Amniotic epithelial cell (primary cell): ENCODE results near the gene ACBD4.

Experiments used
- DNase-seq: peaks from one replicate; pipeline ENCODE4 v3.0.0-alpha.2; 2010; ENCODE audit warnings: low read depth

The ACBD4 gene

GRCh38 chr17:45155483-45155882 lies 20.0 kb downstream of the ACBD4 start:
- no peak for DNase-seq

- DNase-seq, result no peak
Observed at GRCh38 chr17:45156242-45156641, 20.8 kb downstream of the ACBD4 start.

- DNase-seq, result peak; percentile 63
Observed at GRCh38 chr17:45160447-45161287, 25.2 kb downstream of the ACBD4 start.

- DNase-seq, result peak; percentile 100
Observed at GRCh38 chr17:45161288-45162024, 26.0 kb downstream of the ACBD4 start, which contains the start of gene HEXIM2. TSS of gene HEXIM2 (plus strand) at chr17:45161875. CDS start at chr17:45162794, 919 bp downstream.

- DNase-seq, result no peak
Observed at GRCh38 chr17:45162025-45162687, 26.7 kb downstream of the ACBD4 start.

GRCh38 chr17:45164734-45165269 lies 29.3 kb downstream of the ACBD4 start:
- DNase-seq, result no peak

- no peak for DNase-seq
Observed at GRCh38 chr17:45168991-45169752, 33.7 kb downstream of the ACBD4 start.

GRCh38 chr17:45170280-45170930 lies 34.9 kb downstream of the ACBD4 start:
- DNase-seq, result no peak

GRCh38 chr17:45170931-45171337 lies 35.4 kb downstream of the ACBD4 start:
- DNase-seq, result peak; percentile 77

- no peak for DNase-seq
Observed at GRCh38 chr17:45171338-45172231, 36.1 kb downstream of the ACBD4 start.

GRCh38 chr17:45172232-45172540 lies 36.7 kb downstream of the ACBD4 start:
- no peak for DNase-seq

GRCh38 chr17:45172541-45173286 lies 37.2 kb downstream of the ACBD4 start:
- DNase-seq, result peak; percentile 49

GRCh38 chr17:45175759-45176115 lies 40.2 kb downstream of the ACBD4 start:
- DNase-seq, result no peak

- no peak for DNase-seq
Observed at GRCh38 chr17:45177563-45177962, 42.1 kb downstream of the ACBD4 start.

- DNase-seq, result no peak
Observed at GRCh38 chr17:45184144-45184543, 48.7 kb downstream of the ACBD4 start.

- DNase-seq, result no peak
Observed at GRCh38 chr17:45186801-45187354, 51.4 kb downstream of the ACBD4 start.

- DNase-seq, result no peak
Observed at GRCh38 chr17:45189009-45189408, 53.5 kb downstream of the ACBD4 start.

- DNase-seq, result no peak
Observed at GRCh38 chr17:45190503-45191255, 55.2 kb downstream of the ACBD4 start.
